ENCODE results near the gene UBE2D4. TPM values are rescaled to one million over a fixed set of nuclear protein-coding genes. Genes with fewer than 3 reads are reported as not detected.
A peak's percentile ranks its signal among the peaks of the same experiment; 100 is the strongest.

UBE2D4 gene
- total RNA-seq, 4 donors from 2014 or later: 13.3 to 55.7 (median 15.5) TPM

DNA sequence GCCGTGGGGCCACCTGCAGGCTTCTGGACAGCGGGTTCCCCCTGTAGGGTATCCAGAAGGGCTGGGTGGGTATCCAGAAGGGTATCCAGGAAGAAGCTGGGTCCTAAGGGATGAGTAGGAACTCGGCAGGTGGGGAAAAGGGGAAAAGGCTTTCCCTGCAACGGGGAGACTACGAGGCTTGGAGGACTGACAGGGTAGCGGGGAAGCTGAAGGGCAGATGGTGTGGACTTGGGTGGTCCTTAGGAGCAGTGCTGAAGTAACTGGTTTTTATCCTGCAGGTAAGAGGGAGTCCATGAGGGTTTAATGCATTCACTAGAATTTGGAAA lies 525 bp downstream of the UBE2D4 start:
- intact Hi-C loops (cut with DNase I; ENCODE audit: low total_unique reads): no loop called here
- WGBS, 2 donors (ENCODE audit: low coverage in 1 of 2): 0 to 3% methylated on average over 4 to 6 of the region's 6 CpGs

DNA sequence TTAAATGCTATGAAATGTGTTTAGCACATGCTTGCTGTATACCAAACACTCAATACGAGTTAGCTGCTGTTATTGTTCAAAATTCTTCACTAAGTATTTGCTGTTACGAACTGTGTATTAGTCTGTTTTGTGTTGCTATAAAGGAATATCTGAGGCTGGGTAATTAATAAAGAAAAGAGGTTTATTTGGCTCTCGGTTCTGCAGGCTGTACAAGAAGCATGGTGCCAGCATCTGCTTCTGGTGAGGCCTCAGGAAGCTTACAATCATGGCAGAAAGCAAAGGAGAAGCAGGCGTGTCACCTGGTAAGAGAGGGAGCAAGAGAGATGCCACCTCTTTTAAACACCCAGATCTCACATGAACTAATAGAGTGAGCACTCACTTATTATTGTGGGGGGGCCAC lies 1.6 kb downstream of the UBE2D4 start:
- H3K4me1 ChIP-seq: peaks cover 0 to 20% (median 13%) of the 10 kb centered on the region in 4 donors
- H3K36me3 ChIP-seq: no peaks in the 10 kb centered on the region
- no peak overlapping the region for H3K4me3 ChIP-seq
- no peaks in the 10 kb centered on the region for H3K27me3 ChIP-seq
- H3K9me3 ChIP-seq: no peaks in the 10 kb centered on the region
- 96 to 100% methylated on average over 3 to 4 of the region's 4 CpGs for WGBS, 2 donors (ENCODE audit: low coverage in 1 of 2)
- in situ Hi-C loops (cut with MboI; ENCODE audit: low pct_ligation_motif_present in 1 of 4, low pct_unique_long_range_greater_than_20kb in 1 of 4, low sequenced_read_pairs in 3 of 4) (no loop called here), intact Hi-C loops (cut with DNase I; ENCODE audit: low total_unique reads) (no loop called here)
- no peak for DNase-seq
- H3K27ac ChIP-seq: no peak overlapping the region
- TF ChIP-seq POLR2AphosphoS5 (IDR thresholded peaks at IDR 0.05) (no peak), POLR2A (IDR thresholded peaks at IDR 0.05) (no peak), EP300 (IDR thresholded peaks at IDR 0.05; ENCODE audit: low read depth) (no peak)
- TF ChIP-seq, protein P1, sequence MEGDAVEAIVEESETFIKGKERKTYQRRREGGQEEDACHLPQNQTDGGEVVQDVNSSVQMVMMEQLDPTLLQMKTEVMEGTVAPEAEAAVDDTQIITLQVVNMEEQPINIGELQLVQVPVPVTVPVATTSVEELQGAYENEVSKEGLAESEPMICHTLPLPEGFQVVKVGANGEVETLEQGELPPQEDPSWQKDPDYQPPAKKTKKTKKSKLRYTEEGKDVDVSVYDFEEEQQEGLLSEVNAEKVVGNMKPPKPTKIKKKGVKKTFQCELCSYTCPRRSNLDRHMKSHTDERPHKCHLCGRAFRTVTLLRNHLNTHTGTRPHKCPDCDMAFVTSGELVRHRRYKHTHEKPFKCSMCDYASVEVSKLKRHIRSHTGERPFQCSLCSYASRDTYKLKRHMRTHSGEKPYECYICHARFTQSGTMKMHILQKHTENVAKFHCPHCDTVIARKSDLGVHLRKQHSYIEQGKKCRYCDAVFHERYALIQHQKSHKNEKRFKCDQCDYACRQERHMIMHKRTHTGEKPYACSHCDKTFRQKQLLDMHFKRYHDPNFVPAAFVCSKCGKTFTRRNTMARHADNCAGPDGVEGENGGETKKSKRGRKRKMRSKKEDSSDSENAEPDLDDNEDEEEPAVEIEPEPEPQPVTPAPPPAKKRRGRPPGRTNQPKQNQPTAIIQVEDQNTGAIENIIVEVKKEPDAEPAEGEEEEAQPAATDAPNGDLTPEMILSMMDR (IDR thresholded peaks at IDR 0.05): no peak

More for the DNA sequence above, 525 bp downstream of the UBE2D4 start:
- Histone ChIP-seq H3K4me3 (peak overlapping the region; percentile 43 to 61 (median 54)), H3K27me3 (no peaks in the 10 kb centered on the region), H3K27ac (peak overlapping the region; percentile 93 to 97 (median 95)), H3K9me3 (no peaks in the 10 kb centered on the region), H3K36me3 (no peaks in the 10 kb centered on the region), H3K4me1 (peaks cover 0 to 20% (median 13%) of the 10 kb centered on the region in 4 donors)
- in situ Hi-C loops (cut with MboI; ENCODE audit: low pct_ligation_motif_present in 1 of 4, low pct_unique_long_range_greater_than_20kb in 1 of 4, low sequenced_read_pairs in 3 of 4): no loop called here
- no peak for DNase-seq
- TF ChIP-seq, protein P1 (IDR thresholded peaks at IDR 0.05): peak in 1 of 5 experiments; percentile 12
- TF ChIP-seq EP300 (IDR thresholded peaks at IDR 0.05; ENCODE audit: low read depth): no peak

DNA sequence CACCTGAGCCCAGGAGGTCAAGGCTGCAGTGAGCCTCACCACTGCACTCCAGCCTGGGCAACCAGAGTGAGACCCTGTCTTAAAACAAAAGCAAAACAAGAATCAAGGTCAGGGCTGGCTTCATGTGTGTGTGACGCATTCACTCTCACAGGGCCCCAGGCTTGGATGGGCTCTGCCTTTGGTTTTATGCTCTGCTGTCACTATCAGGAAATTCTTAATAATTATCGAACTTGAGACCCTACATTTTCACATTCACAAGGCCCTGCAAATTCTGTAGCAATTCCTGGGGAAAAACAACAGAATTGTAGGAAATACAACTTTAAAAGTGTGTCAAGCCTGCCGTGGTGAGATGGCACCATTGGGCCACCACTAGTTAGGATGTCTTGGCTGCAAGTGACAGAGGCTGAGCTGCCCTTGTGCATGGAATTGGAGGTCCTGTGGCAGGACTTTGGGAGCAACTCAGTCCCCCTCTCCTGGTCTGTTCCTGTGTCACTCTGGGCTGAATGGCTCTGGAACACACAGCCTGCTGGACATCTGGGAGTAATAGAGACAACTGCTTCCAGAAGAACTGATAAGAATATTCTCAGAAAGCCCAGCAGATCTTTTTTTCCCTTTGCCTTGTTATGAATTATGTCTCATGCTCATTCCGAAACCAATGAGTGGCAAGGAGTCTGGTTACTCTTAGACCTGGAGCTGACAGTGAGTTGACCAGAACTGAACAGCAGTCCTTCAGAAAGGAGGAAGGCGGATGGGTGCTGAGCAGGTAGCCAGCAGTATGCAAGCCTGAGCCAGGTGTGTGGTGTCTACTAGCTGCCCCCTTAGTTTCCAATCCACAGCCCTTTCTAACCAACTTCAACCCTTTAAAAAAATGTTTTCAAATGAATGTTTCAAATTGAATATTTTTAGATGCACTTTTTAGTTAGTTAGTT lies 3.6 kb downstream of the UBE2D4 start:
- DNase-seq: no peak
- H3K27ac ChIP-seq: no peak overlapping the region
- H3K9me3 ChIP-seq: no peaks in the 10 kb centered on the region
- H3K4me1 ChIP-seq: peaks cover 0 to 19% (median 13%) of the 10 kb centered on the region in 4 donors
- no peaks in the 10 kb centered on the region for H3K27me3 ChIP-seq
- 99 to 100% methylated on average over 1 to 5 of the region's 5 CpGs for WGBS, 2 donors (ENCODE audit: low coverage in 1 of 2)
- no peak overlapping the region for H3K4me3 ChIP-seq
- no peaks in the 10 kb centered on the region for H3K36me3 ChIP-seq
- TF ChIP-seq POLR2A (IDR thresholded peaks at IDR 0.05) (no peak), POLR2AphosphoS5 (IDR thresholded peaks at IDR 0.05) (no peak), EP300 (IDR thresholded peaks at IDR 0.05; ENCODE audit: low read depth) (no peak)
- TF ChIP-seq, protein P1 (IDR thresholded peaks at IDR 0.05): no peak
- intact Hi-C loops (cut with DNase I; ENCODE audit: low total_unique reads): no loop called here
- in situ Hi-C loops (cut with MboI; ENCODE audit: low pct_ligation_motif_present in 1 of 4, low pct_unique_long_range_greater_than_20kb in 1 of 4, low sequenced_read_pairs in 3 of 4): no loop called here

DNA sequence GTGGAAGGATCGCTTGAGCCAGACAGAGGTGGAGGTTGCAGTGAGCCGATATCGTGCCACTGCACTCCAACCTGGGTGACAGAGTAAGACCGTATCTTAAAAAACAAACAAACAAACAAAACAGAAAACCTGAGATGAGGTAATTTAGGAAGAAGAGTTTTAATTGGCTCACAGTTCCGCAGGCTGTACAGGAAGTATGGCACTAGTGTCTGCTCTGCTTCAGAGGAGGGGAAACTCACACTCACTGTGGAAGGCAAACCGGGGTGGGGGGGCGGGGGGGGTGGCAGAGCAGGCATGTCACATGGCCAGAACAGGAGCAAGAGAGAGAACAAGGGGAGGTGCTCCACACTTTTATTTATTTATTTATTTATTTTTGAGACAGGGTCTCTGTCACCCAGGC lies 5.1 kb downstream of the UBE2D4 start:
- no peaks in the 10 kb centered on the region for H3K27me3 ChIP-seq
- H3K9me3 ChIP-seq: no peaks in the 10 kb centered on the region
- no peak overlapping the region for H3K4me3 ChIP-seq
- TF ChIP-seq EP300 (IDR thresholded peaks at IDR 0.05; ENCODE audit: low read depth) (no peak), POLR2A (IDR thresholded peaks at IDR 0.05) (no peak), POLR2AphosphoS5 (IDR thresholded peaks at IDR 0.05) (no peak)
- TF ChIP-seq, protein P1 (IDR thresholded peaks at IDR 0.05): no peak
- H3K36me3 ChIP-seq: no peaks in the 10 kb centered on the region
- no peak overlapping the region for H3K27ac ChIP-seq
- WGBS, 2 donors (ENCODE audit: low coverage in 1 of 2): 77 to 78% methylated on average over 6 to 7 of the region's 7 CpGs
- in situ Hi-C loops (cut with MboI; ENCODE audit: low pct_ligation_motif_present in 1 of 4, low pct_unique_long_range_greater_than_20kb in 1 of 4, low sequenced_read_pairs in 3 of 4): no loop called here
- peaks cover 0 to 8% (median 7%) of the 10 kb centered on the region in 4 donors for H3K4me1 ChIP-seq
- intact Hi-C loops (cut with DNase I; ENCODE audit: low total_unique reads): no loop called here
- DNase-seq: no peak
